ENCODE measurements around the gene MAP3K19. TPM values are rescaled to one million over a fixed set of nuclear protein-coding genes. Genes with fewer than 3 reads are reported as not detected.

Gene MAP3K19
- total and polyA plus RNA-seq, 2 of the 8 experiments (the other 6 are each of a cell fraction or from before 2014, with no cell fraction given), result not detected

- Histone ChIP-seq H3K23ac (ENCODE audit: insufficient read length) (no peak overlapping the region), H3K14ac (ENCODE audit: insufficient read length) (no peak overlapping the region), H2AK5ac (ENCODE audit: low read depth, low read length) (no peak overlapping the region), H3K4me3 (ENCODE audit: extremely low read depth in 1 of 4, insufficient read depth in 2 of 4, low read depth in 3 of 4, low read length in 4 of 4) (no peak overlapping the region), H4K20me1 (replicated peaks in 1 of 2; ENCODE audit: control insufficient read depth in 1 of 2, insufficient read depth in 2 of 2, low read length in 2 of 2) (peaks cover 0 to 6% of the 10 kb centered on the region in 2 experiments), H3K9ac (replicated peaks in 1 of 4; ENCODE audit: extremely low read depth in 1 of 4, low read depth in 3 of 4, low read length in 3 of 4) (no peak overlapping the region), H3K4me2 (ENCODE audit: insufficient read depth in 1 of 2, low read depth in 2 of 2, low read length in 2 of 2) (no peak overlapping the region), H3K79me2 (ENCODE audit: control insufficient read depth in 1 of 2, insufficient read depth in 2 of 2, low read length in 2 of 2) (no peaks in the 10 kb centered on the region), H2BK5ac (ENCODE audit: low read depth, low read length) (no peak overlapping the region), H4K5ac (ENCODE audit: insufficient read length, low read depth, low read length) (no peak overlapping the region), H2BK15ac (ENCODE audit: low read length) (no peak overlapping the region), H2BK120ac (replicated peaks; ENCODE audit: low read depth, low read length) (no peak overlapping the region), H3K36me3 (ENCODE audit: control insufficient read depth in 2 of 4, insufficient read depth in 4 of 4, low read length in 3 of 4) (peaks cover 10 to 55% (median 28%) of the 10 kb centered on the region in 4 experiments), H3K56ac (replicated peaks; ENCODE audit: insufficient read length, low read depth, low read length) (no peak overlapping the region), H3K23me2 (ENCODE audit: low read depth, low read length) (no peaks in the 10 kb centered on the region), H3K27ac (ENCODE audit: low read depth, low read length) (no peak overlapping the region), H2AFZ (ENCODE audit: low read length) (no peak overlapping the region), H2BK12ac (ENCODE audit: low read depth, low read length) (no peak overlapping the region), H3K18ac (ENCODE audit: extremely low read depth, low read length) (no peak overlapping the region), H3K79me1 (ENCODE audit: low read depth, low read length) (peaks cover 4% of the 10 kb centered on the region; the same call in 1 of the 2 replicates), H2BK20ac (ENCODE audit: low read length) (no peak overlapping the region), H3K4ac (replicated peaks; ENCODE audit: insufficient read length, low read depth, low read length) (no peak overlapping the region), H3K9me3 (ENCODE audit: insufficient read depth in 2 of 2, low read depth in 1 of 2, low read length in 1 of 2) (no peaks in the 10 kb centered on the region), H4K8ac (ENCODE audit: extremely low read depth, insufficient read depth, low read length) (no peak overlapping the region), H3K27me3 (replicated peaks in 1 of 4; ENCODE audit: control insufficient read depth in 3 of 4, extremely low read depth in 1 of 4, insufficient read depth in 3 of 4, low read length in 3 of 4) (no peaks in the 10 kb centered on the region), H4K91ac (replicated peaks; ENCODE audit: insufficient read length, low read length) (no peak overlapping the region), H3K4me1 (replicated peaks in 1 of 4; ENCODE audit: control insufficient read depth in 3 of 4, insufficient read depth in 4 of 4, low read length in 3 of 4) (no peaks in the 10 kb centered on the region)
- WGBS, 2 experiments (ENCODE audit: extremely low coverage in 1 of 2, insufficient coverage in 1 of 2, insufficient read length in 1 of 2, insufficient replicate concordance in 2 of 2, low coverage in 1 of 2, low lambda C conversion rate in 2 of 2, missing lambda C conversion rate in 1 of 2), result 85% methylated on average over 1 of the region's 1 CpG; no CpG with 5 or more reads in 1 of the 2 experiments
- TF ChIP-seq CBX5 (IDR thresholded peaks at IDR 0.05; ENCODE audit: low read depth, low read length) (no peak), CBX8 (IDR thresholded peaks at IDR 0.05; ENCODE audit: borderline replicate concordance, low read depth, low read length) (no peak), RNF2 (IDR thresholded peaks at IDR 0.05; ENCODE audit: borderline replicate concordance, low read depth, low read length, missing control alignments, poor library complexity, severe bottlenecking) (no peak), TAF1 (IDR thresholded peaks at IDR 0.05; ENCODE audit: low read depth, low read length) (no peak), EGR1 (IDR thresholded peaks at IDR 0.05; ENCODE audit: borderline replicate concordance, low read depth, low read length) (no peak), RAD21 (IDR thresholded peaks at IDR 0.05 in 1 of 2, conservative IDR thresholded peaks at IDR 0.05 in 1 of 2; ENCODE audit: low read depth in 2 of 2, low read length in 2 of 2) (no peak), CHD1 (IDR thresholded peaks at IDR 0.05; ENCODE audit: low read depth, low read length) (no peak), KDM1A (IDR thresholded peaks at IDR 0.05; ENCODE audit: borderline replicate concordance, low read length) (no peak), TEAD4 (IDR thresholded peaks at IDR 0.05; ENCODE audit: low read depth, low read length) (no peak), TCF12 (IDR thresholded peaks at IDR 0.05; ENCODE audit: low read depth, low read length) (no peak)
- DNase-seq (ENCODE audit: low read depth in 1 of 2, low spot score in 2 of 2) (no peak), FAIRE-seq (no peak)
- ChIA-PET CTCF (ENCODE audit: partially characterized antibody) (interaction anchor here (0.5 to 0.8 kb wide), 2 partner anchors 111 to 495 kb away, joined by 3 to 4 read pairs; no protein-coding TSS in a partner anchor), POLR2A (ENCODE audit: partially characterized antibody) (no interaction called here)
These were observed 91.5 kb downstream of the MAP3K19 start for GRCh38 chr2:134955744-134956143.

All from H1 (cell line).